Loucy (cell line): ENCODE results near the gene MBD4.

Source experiments
- H2AFZ ChIP-seq: fragments of 200-600 bp; sonication (generic); 2 replicates; pipeline ENCODE4 v1.6.0; 2016; ENCODE audit warnings: antibody characterized with exemption, mild to moderate bottlenecking, low read length, moderate library complexity
- H3F3A ChIP-seq: fragments of 200-600 bp; 2 replicates; pipeline ENCODE4 v1.6.0; 2016; ENCODE audit warnings: antibody characterized with exemption, low read depth, mild to moderate bottlenecking
- H3K27me3 ChIP-seq: fragments of 200-600 bp; sonication (generic); 2 replicates; pipeline ENCODE4 v1.6.1; 2014; ENCODE audit warnings: low read length, mild to moderate bottlenecking; ENCODE audit not compliant: insufficient read depth, poor library complexity, severe bottlenecking
- H3K36me3 ChIP-seq: fragments of 200-600 bp; sonication (generic); 2 replicates; pipeline ENCODE4 v1.6.1; 2016; ENCODE audit warnings: low read length; ENCODE audit not compliant: insufficient read depth
- H3K4me1 ChIP-seq: fragments of 200-600 bp; sonication (generic); 2 replicates; pipeline ENCODE4 v1.5.1; 2014; ENCODE audit warnings: low read length, mild to moderate bottlenecking; ENCODE audit not compliant: insufficient read depth, poor library complexity, severe bottlenecking
- H3K4me2 ChIP-seq: fragments of 200-600 bp; sonication (generic); 2 replicates; pipeline ENCODE4 v1.6.0; 2014; ENCODE audit warnings: antibody characterized with exemption, low read length, low read depth, mild to moderate bottlenecking; ENCODE audit not compliant: poor library complexity, severe bottlenecking
- H3K4me3 ChIP-seq: fragments of 200-600 bp; sonication (generic); 2 replicates; pipeline ENCODE4 v1.5.1; 2014; ENCODE audit warnings: low read length, mild to moderate bottlenecking, mixed read lengths; ENCODE audit not compliant: poor library complexity, severe bottlenecking
- H3K79me2 ChIP-seq: fragments of 200-600 bp; sonication (generic); 2 replicates; pipeline ENCODE4 v1.6.1; 2014; ENCODE audit warnings: low read length; ENCODE audit not compliant: insufficient read depth
- H3K9ac ChIP-seq: fragments of 200-600 bp; sonication (generic); 2 replicates; pipeline ENCODE4 v1.6.0; 2014; ENCODE audit warnings: mild to moderate bottlenecking, low read depth, low read length, moderate library complexity; ENCODE audit not compliant: poor library complexity, severe bottlenecking
- H3K9me2 ChIP-seq: fragments of 200-600 bp; sonication (generic); replicated peaks from 2 replicates; pipeline ENCODE4 v1.6.1; 2016; ENCODE audit warnings: low read depth, low read length, mixed read lengths
- H3K9me3 ChIP-seq: fragments of 200-600 bp; sonication (generic); 2 replicates; pipeline ENCODE4 v1.6.1; 2014; ENCODE audit warnings: mild to moderate bottlenecking, antibody characterized with exemption, low read length, low read depth; ENCODE audit not compliant: insufficient read depth
- H4K20me1 ChIP-seq: fragments of 200-600 bp; sonication (generic); 2 replicates; pipeline ENCODE4 v1.6.0; 2014; ENCODE audit warnings: antibody characterized with exemption, low read length, mild to moderate bottlenecking; ENCODE audit not compliant: insufficient read depth, poor library complexity, severe bottlenecking
- EZH2phosphoT487 ChIP-seq: fragments of 200-600 bp; IDR thresholded peaks from 2 replicates; pipeline ENCODE4 v1.6.1; 2018; ENCODE audit warnings: antibody characterized with exemption, mild to moderate bottlenecking, moderate library complexity, borderline replicate concordance
- TF ChIP-seq, protein P1 (sequence below): fragments of 200-600 bp; sonication (generic); conservative IDR thresholded peaks from 2 replicates; pipeline ENCODE4 v1.5.1; 2014; ENCODE audit warnings: mild to moderate bottlenecking, antibody characterized with exemption, low read length

MBD4 gene

DNA sequence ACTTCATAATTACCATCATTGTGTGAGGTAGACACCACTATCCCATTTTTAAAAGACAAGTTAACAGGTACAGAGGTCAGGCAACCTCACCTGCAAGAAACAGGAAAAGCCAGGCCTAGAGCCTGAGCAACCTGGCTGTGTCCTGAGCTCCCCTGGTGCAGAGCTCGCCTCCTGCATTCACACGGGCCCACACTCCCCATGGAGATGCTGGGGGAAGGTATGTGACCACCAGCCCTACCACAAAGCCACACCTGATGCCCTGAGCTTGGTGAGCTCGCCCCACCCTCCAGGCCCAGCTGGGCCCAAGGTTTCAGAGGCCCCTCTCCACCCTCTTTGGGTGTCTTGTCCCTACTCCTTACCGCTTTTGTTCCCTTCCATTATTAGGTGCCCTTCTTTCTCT, 10.1 kb downstream of the MBD4 start:
- Histone ChIP-seq H3K4me2 (no peak overlapping the region), H3K9ac (no peak overlapping the region), H3K9me2 (no peaks in the 10 kb centered on the region), H3K36me3 (peaks cover 34% of the 10 kb centered on the region), H3K4me3 (no peak overlapping the region), H3K79me2 (peaks cover 8% of the 10 kb centered on the region), H3K9me3 (no peaks in the 10 kb centered on the region), H3F3A (no peaks in the 10 kb centered on the region), H3K4me1 (peaks cover 22% of the 10 kb centered on the region), H2AFZ (no peak overlapping the region), H4K20me1 (peaks cover under 1% of the 10 kb centered on the region), H3K27me3 (no peaks in the 10 kb centered on the region)
- TF ChIP-seq, protein P1, sequence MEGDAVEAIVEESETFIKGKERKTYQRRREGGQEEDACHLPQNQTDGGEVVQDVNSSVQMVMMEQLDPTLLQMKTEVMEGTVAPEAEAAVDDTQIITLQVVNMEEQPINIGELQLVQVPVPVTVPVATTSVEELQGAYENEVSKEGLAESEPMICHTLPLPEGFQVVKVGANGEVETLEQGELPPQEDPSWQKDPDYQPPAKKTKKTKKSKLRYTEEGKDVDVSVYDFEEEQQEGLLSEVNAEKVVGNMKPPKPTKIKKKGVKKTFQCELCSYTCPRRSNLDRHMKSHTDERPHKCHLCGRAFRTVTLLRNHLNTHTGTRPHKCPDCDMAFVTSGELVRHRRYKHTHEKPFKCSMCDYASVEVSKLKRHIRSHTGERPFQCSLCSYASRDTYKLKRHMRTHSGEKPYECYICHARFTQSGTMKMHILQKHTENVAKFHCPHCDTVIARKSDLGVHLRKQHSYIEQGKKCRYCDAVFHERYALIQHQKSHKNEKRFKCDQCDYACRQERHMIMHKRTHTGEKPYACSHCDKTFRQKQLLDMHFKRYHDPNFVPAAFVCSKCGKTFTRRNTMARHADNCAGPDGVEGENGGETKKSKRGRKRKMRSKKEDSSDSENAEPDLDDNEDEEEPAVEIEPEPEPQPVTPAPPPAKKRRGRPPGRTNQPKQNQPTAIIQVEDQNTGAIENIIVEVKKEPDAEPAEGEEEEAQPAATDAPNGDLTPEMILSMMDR = no peak
- TF ChIP-seq EZH2phosphoT487 = no peak

DNA sequence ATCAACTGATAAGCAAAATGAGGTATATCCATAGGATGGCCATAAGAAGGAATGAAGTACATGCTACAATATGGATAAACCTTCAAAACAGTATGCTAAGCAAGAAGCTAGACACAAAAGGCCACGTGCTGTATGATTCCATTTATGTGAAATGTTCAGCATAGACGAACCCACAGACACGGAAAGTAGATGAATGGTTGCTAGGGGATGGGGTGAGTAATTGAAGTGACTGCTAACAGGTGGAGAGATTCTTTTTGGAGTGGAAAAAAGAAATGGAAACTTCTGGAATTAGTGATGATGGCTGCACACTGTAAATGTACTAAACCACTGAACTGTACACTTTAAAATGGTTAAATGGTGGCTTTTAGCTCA, 10.7 kb downstream of the MBD4 start:
- no peak overlapping the region for H3K4me3 ChIP-seq

DNA sequence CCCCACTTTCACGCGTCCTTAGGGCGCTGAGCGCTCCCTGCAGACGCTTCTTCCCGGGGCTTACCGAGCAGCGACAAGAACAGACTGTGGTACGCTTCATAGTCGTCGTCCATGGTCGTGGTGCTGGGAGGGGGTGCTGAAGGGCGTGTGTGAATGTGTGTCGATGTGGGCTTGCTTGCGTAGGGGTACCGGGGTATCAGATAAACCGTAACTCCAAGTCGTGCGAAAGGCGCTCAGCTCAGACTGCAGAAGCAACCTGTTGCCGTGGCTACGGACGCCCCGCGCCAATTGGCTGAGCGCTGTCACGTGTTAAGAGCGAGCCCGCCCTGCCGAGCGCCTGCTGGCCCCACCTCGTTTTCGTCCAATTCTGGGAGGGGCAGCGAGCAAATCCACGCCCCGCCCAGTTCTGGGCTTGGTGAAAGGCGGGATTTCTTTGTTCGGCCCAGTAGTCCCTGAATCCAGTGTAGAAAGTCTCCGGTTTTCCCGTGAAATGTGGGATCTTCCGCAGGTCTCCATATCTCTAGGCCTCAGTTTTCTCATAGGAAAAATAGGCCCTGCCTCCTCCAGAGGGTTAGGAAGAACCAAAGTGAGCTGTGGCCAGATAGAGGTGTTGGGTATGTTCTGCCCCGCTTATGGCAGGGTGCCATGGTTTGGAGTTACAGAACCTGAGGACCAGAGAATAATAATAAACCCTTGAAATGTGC, 11.2 kb downstream of the MBD4 start, which contains the start of gene EFCAB12:
Gene EFCAB12 (minus strand): TSS at position 261 of the 704 bp plus-strand sequence. CDS start 148 bp downstream, at position 113.
- Histone ChIP-seq H2AFZ (no peak within 1 kb of the TSS), H3K9ac (no peak within 1 kb of the TSS), H3K27me3 (no peaks in the 10 kb centered on the region), H3K9me2 (no peaks in the 10 kb centered on the region), H3K4me3 (no peak within 1 kb of the TSS), H3K79me2 (no peaks in the 10 kb centered on the region), H3F3A (no peaks in the 10 kb centered on the region), H3K4me2 (no peak within 1 kb of the TSS), H3K9me3 (no peaks in the 10 kb centered on the region), H3K36me3 (peaks cover 25% of the 10 kb centered on the region), H3K4me1 (peaks cover 17% of the 10 kb centered on the region), H4K20me1 (no peaks in the 10 kb centered on the region)
- TF ChIP-seq EZH2phosphoT487 = no peak
- TF ChIP-seq, protein P1 = no peak

More for the DNA sequence above, 10.7 kb downstream of the MBD4 start:
- peaks cover 18% of the 10 kb centered on the region for H3K4me1 ChIP-seq
- no peak overlapping the region for H3K4me2 ChIP-seq
- no peak for TF ChIP-seq EZH2phosphoT487
- TF ChIP-seq, protein P1 = no peak
- H3K36me3 ChIP-seq = peaks cover 30% of the 10 kb centered on the region
- no peak overlapping the region for H3K9ac ChIP-seq
- H3K79me2 ChIP-seq = peaks cover 3% of the 10 kb centered on the region
- no peaks in the 10 kb centered on the region for H3K9me3 ChIP-seq
- H3K27me3 ChIP-seq = no peaks in the 10 kb centered on the region
- no peaks in the 10 kb centered on the region for H4K20me1 ChIP-seq
- no peaks in the 10 kb centered on the region for H3K9me2 ChIP-seq
- H2AFZ ChIP-seq = no peak overlapping the region
- no peaks in the 10 kb centered on the region for H3F3A ChIP-seq
